Hematopoietic multipotent progenitor cell (in vitro differentiated cells): ENCODE measurements around the gene CDC23. TPM values are rescaled to one million over a fixed set of nuclear protein-coding genes. Genes with fewer than 3 reads are reported as not detected.
A peak's percentile ranks its signal among the peaks of the same experiment; 100 is the strongest.
"Not testable (repeated sequence)": the region's sequence is repeated elsewhere in the genome, so short reads cannot be mapped to it uniquely, and the experiment has no call there.

ENCODE experiments used
- DNase-seq, 3 donors: peaks; one replicate each; pipeline ENCODE4 v3.0.0-alpha.2; 2011 to 2015; ENCODE audit warnings: low read depth in 2 of 3, low spot score in 2 of 3
- total RNA-seq: library from RNA; depleted of rRNA; stranded (reverse); fragments of >200 nt; gene quantifications from one replicate; pipeline ENCODE4 v1.2.3, GENCODE V29; 2012

The CDC23 gene
- total RNA-seq, 1 donor: 18.9 TPM

DNA sequence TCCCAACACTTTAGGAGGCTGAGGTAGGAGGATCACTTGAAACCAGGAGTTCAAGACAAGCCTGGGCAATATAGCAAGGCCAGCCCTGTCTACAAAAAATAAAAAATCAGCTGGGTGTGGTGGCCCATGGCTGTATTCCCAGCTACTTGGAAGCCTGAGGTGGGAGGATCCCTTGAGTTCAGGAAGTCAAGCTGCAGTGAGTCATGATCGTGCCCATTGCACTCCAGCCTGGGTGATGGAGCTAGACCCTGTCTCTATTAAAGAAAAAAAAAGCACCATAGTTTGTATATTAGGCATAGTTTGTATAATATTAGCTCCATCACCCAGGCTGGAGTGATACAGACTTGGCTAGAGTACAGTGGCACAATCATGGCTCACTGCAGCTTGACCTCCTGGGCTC lies 64.3 kb downstream of the CDC23 start:
- no peak for DNase-seq

DNA sequence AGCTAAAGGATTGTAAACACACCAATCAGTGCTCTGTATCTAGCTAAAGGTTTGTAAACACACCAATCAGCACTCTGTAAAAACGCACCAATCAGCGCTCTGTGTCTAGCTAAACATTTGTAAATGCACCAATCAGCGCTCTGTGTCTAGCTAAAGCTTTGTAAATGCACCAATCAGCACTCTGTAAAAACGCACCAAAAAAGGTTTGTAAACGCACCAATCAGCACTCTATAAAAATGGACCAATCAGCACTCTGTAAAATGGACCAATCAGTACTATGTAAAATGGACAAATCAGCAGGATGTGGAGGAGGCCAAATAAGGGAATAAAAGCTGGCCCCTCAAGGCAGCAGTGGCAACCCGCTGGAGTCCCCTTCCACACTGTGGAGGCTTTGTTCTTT lies 69.5 kb downstream of the CDC23 start:
- DNase-seq: not testable (repeated sequence)

DNA sequence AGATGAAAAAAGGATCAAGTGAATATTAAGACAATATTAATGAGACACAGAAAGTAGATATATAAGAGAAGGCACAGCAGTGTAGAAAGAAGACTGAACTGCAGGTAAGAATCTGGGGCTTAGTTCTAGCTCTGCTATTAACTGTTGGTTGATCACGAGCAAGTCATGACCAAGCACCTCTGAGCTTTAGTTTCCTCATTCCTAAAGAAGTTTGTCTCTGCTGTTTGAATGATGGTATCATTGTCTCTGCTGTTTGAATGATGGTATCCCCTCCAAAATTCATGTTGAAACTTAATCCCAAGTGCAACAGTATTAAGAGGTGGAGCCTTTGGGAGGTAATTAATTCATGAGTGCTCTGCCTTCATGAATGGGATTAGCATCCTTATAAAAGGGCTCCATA lies 71.4 kb downstream of the CDC23 start:
- no peak for DNase-seq

DNA sequence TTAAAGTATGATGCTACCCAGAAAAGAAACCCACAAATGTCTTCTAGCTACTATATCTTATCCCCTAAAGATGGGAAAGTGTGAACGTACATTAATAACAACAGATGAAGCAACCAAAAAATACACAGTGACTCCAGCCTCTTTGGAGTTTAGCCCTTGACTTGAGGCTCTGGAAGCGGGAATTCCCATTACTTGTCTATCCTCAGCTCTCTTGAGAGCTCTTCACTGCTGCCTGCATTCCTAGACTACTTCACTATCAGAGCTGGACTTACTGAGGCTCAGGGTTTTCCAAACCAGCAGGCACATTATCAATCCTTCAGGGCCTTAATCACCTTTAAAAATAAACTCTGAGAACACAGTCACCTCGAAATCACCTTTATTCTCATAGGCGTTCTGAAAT lies 72.9 kb downstream of the CDC23 start:
- DNase-seq: no peak

DNA sequence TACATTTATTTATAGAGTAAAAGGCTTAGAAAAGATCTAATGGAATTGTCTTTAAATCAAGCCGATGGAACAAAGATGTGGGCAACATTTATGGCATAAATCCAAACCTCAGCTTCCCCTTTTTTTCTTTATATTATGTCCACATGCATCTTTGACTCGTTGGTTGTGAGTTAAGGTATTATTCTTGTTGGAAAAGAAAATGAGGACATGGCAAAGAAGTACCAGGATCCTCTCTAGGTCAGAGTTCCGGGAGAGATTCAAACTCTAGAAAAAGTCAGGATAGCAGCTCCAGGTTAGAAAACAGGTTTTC lies 73.4 kb downstream of the CDC23 start:
- DNase-seq: peak in 2 of 3 donors; percentile 63 to 89

DNA sequence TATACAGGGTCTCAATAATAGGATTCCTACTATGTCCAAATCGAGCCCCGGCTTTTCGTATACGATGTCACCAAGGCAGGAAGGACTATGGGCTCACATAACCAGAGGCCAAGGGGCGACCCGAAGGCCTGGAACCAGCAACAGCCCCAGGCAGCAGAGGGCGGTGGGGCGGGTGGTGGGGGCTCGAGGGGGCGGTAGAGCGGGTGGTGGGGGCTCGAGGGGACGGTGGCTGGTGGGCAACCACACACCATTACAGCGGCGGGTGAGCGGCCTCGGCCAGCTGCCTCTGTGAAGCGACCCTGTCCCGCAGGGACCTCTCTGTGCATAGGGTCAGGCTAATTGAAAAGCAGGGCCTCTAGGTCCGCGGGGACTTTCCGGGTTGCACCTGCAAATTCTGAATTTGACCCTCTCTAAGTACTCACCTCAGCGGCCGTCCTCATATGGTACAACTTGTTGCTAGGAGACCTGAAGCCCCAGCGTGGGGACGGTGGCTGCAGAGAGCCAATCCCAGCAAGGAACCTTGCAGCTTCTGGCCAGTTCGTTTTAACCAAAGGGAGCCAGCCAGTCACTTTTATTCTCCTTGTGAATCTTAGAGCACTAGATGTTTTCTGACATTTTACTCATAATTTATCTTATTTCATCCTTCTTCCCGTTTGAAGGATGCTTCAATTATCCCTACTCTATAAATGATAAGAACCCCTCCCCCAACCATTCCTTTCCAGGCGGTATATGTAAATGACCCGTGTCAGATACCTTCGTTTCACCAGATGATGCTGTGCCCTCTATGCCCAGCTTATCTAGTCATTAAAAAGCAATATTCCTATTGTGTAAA lies 74.0 kb downstream of the CDC23 start, which contains the start of gene NME5:
NME5 (minus strand) TSS at position 480 of the 832 bp plus-strand sequence. CDS start 648 bp downstream, outside the sequence.
- peak in 2 of 3 donors; percentile 33 to 64 for DNase-seq

Other genes starting within 250 kb of the CDC23 start
- gene FAM13B, start 180.2 kb downstream of the CDC23 start, total RNA-seq: 25.6 TPM
- gene WNT8A, start 129.3 kb downstream of the CDC23 start, total RNA-seq: 1.1 TPM
- 0.27 TPM for gene NME5, start 73.9 kb downstream of the CDC23 start, total RNA-seq
- 31.5 TPM for gene BRD8, start 34.7 kb downstream of the CDC23 start, total RNA-seq
- 2.4 TPM for gene KIF20A, start 34.2 kb downstream of the CDC23 start, total RNA-seq
- 0.27 TPM for gene GFRA3, start 61.3 kb upstream of the CDC23 start, total RNA-seq
- gene CDC25C, start 118.5 kb upstream of the CDC23 start, total RNA-seq: 0.81 TPM
- gene FAM53C, start 124.9 kb upstream of the CDC23 start, total RNA-seq: 69.7 TPM
- 50.9 TPM for gene KDM3B, start 139.4 kb upstream of the CDC23 start, total RNA-seq
- 2.7 TPM for gene REEP2, start 225.7 kb upstream of the CDC23 start, total RNA-seq